GM12878 (cell line): ENCODE data around the gene ITGA11. TPM values are rescaled to one million over a fixed set of nuclear protein-coding genes. Genes with fewer than 3 reads are reported as not detected.

Source experiments
- ATAC-seq: fragments of 200-7000 bp; cut with Tn5 transposase; 3 replicates; pipeline ENCODE4 v1.9.1; 2020; ENCODE audit warnings: mild to moderate bottlenecking, moderate library complexity
- BruUV-seq: library from RNA; stranded (reverse); fragments of 400-500 nt; replicated peaks from 2 replicates; lab custom pipeline; 2021; lab: Mats Ljungman, UMichigan
- CTCF ChIA-PET: fragments of 300-600 bp; sonication (Branson Sonifier 250); formaldehyde crosslinking; extraction: SDS; loops from one replicate; lab custom pipeline; 2021; ENCODE audit warnings: inconsistent platforms; lab: Yijun Ruan, JAX
- POLR2A ChIA-PET: fragments of 350-600 bp; formaldehyde crosslinking; extraction: SDS; loops from one replicate; lab custom pipeline; 2021; ENCODE audit warnings: inconsistent platforms; lab: Charles Lee
- RAD21 ChIA-PET: fragments of 300-600 bp; sonication (Branson Sonifier 250); formaldehyde crosslinking; loops from one replicate; lab custom pipeline; 2023; ENCODE audit warnings: antibody characterized with exemption; ENCODE audit not compliant: unreplicated experiment; lab: Charles Lee
- SMC1A ChIA-PET: fragments of 300-600 bp; sonication (Branson Sonifier 250); formaldehyde crosslinking; loops from one replicate; lab custom pipeline; 2023; ENCODE audit not compliant: unreplicated experiment, uncharacterized antibody; lab: Charles Lee
- DNase-seq: peaks from one replicate; pipeline ENCODE4 v3.0.0-alpha.2; 2011; ENCODE audit warnings: low read depth, low spot score
- FAIRE-seq: peaks from 3 replicates; lab custom pipeline; 2011; peaks lifted over from hg19 to GRCh38; lab: Jason Lieb, UNC
- H2AFZ ChIP-seq: 2 replicates; pipeline ENCODE4 v1.6.0; 2011; ENCODE audit warnings: low read depth, low read length, control low read depth; ENCODE audit not compliant: control insufficient read depth
- H3K27ac ChIP-seq: 2 replicates; pipeline ENCODE4 v1.5.1; 2011; ENCODE audit warnings: control low read depth; ENCODE audit not compliant: control insufficient read depth, insufficient read depth
- H3K27me3 ChIP-seq, 2 experiments: replicated peaks in 1 of 2; 2 replicates each; pipeline versions ENCODE4 v1.6.0 to v1.6.1; 2011; ENCODE audit warnings: low read length in 1 of 2; ENCODE audit not compliant: control insufficient read depth in 2 of 2, insufficient read depth in 2 of 2
- H3K36me3 ChIP-seq, 2 experiments: 2 replicates each; pipeline ENCODE4 v1.5.1; 2011; ENCODE audit warnings: low read length in 1 of 2; ENCODE audit not compliant: control insufficient read depth in 2 of 2, insufficient read depth in 2 of 2
- H3K4me1 ChIP-seq: 2 replicates; pipeline ENCODE4 v1.6.1; 2011; ENCODE audit warnings: mild to moderate bottlenecking, low read length, moderate library complexity, mixed read lengths; ENCODE audit not compliant: control insufficient read depth, insufficient read depth
- H3K4me2 ChIP-seq: 2 replicates; pipeline ENCODE4 v1.6.0; 2011; ENCODE audit warnings: control low read depth; ENCODE audit not compliant: control insufficient read depth, insufficient read depth
- H3K4me3 ChIP-seq: fragments of 200-600 bp; sonication (generic); 2 replicates; pipeline ENCODE4 v1.5.1; 2016
- H3K79me2 ChIP-seq: 2 replicates; pipeline ENCODE4 v1.6.0; 2011; ENCODE audit warnings: low read length; ENCODE audit not compliant: control insufficient read depth, insufficient read depth
- H3K9ac ChIP-seq: 2 replicates; pipeline ENCODE4 v1.8.0; 2011; ENCODE audit warnings: low read length, control low read depth, mixed read lengths; ENCODE audit not compliant: control insufficient read depth, insufficient read depth
- H3K9me3 ChIP-seq: replicated peaks from 3 replicates; pipeline ENCODE4 v1.5.1; 2011; ENCODE audit warnings: mild to moderate bottlenecking, low read length; ENCODE audit not compliant: control insufficient read depth, insufficient read depth
- H4K20me1 ChIP-seq: 2 replicates; pipeline ENCODE4 v1.6.0; 2011; ENCODE audit not compliant: control insufficient read depth, insufficient read depth
- BCL3 ChIP-seq: IDR thresholded peaks from 2 replicates; pipeline ENCODE4 v1.6.1; 2011; ENCODE audit warnings: borderline replicate concordance, low read depth, mild to moderate bottlenecking, moderate library complexity, low read length; ENCODE audit not compliant: insufficient read depth, poor library complexity, severe bottlenecking
- HDAC2 ChIP-seq: fragments of 200-600 bp; sonication (generic); IDR thresholded peaks from 2 replicates; pipeline ENCODE4 v1.6.1; 2017
- MLLT1 ChIP-seq: fragments of 450-650 bp; IDR thresholded peaks from 2 replicates; pipeline ENCODE4 v1.6.1; 2016; ENCODE audit warnings: mild to moderate bottlenecking
- NR2C1 ChIP-seq: fragments of 450-650 bp; IDR thresholded peaks from 2 replicates; pipeline ENCODE4 v1.6.1; 2017; ENCODE audit warnings: antibody characterized with exemption, mild to moderate bottlenecking, moderate library complexity
- SMAD5 ChIP-seq: IDR thresholded peaks from 2 replicates; pipeline ENCODE4 v1.6.1; 2016; ENCODE audit warnings: antibody characterized with exemption, low read depth
- WGBS: methylation state at CpG from one replicate; pipeline ENCODE4 v1.1.6; 2016; ENCODE audit warnings: low lambda C conversion rate; ENCODE audit not compliant: insufficient replicate concordance, insufficient coverage; ENCODE audit errors: missing lambda C conversion rate; 5-methylcytosine and 5-hydroxymethylcytosine counted together
- in situ Hi-C: fragments of 300-500 bp; cut with MboI; formaldehyde crosslinking; loops from 9 replicates; pipeline ENCODE4 v1.14.3; 2018; ENCODE audit warnings: mixed read lengths
- intact Hi-C: fragments of 100-400 bp; cut with micrococcal nuclease; formaldehyde crosslinking; loops from one replicate; pipeline ENCODE4 v1.14.2; 2022; ENCODE audit not compliant: unreplicated experiment
- polyA plus RNA-seq, 11 experiments: library from polyadenylated mRNA; depleted of rRNA in 4 of 11; unstranded in 6 of 11; stranded (reverse) in 5 of 11; fragments of >200 nt; fragmentation: Nextera tagmentation in 4 of 11; fragmentation: Illumina TruSeq in 1 of 11; extraction: Ambion mirVana in 4 of 11; extraction: Trizol in 1 of 11; gene quantifications; 1 replicate in 1 of 11; 2 replicates in 10 of 11; pipeline versions ENCODE4 v1.2.1 to v1.2.3, GENCODE V29; 2011 to 2016; ENCODE audit warnings: inconsistent platforms in 2 of 11, missing spikeins in 2 of 11, low read depth in 1 of 11
- total RNA-seq, 4 experiments: library from RNA; depleted of rRNA in 3 of 4; stranded (reverse); fragments of >200 nt in 3 of 4; fragmentation: Illumina TruSeq in 1 of 4; extraction: Trizol in 1 of 4; gene quantifications; 2 replicates each; pipeline versions ENCODE4 v1.2.1 to v1.2.3, GENCODE V29; 2013 to 2021

ITGA11 gene
- total and polyA plus RNA-seq, 10 of the 15 experiments (the other 5 are each of a cell fraction or from before 2014, with no cell fraction given), result under 0.01 to 0.36 (median 0.13) TPM; not detected in 1

GRCh38 chr15:68481321-68481720, 49.4 kb upstream of the ITGA11 start:
- H3K4me3 ChIP-seq, result no peak overlapping the region
- H3K9me3 ChIP-seq, result no peaks in the 10 kb centered on the region
- H3K4me1 ChIP-seq, result no peaks in the 10 kb centered on the region
- RAD21 ChIA-PET, result no interaction called here
- POLR2A ChIA-PET, result no interaction called here
- no peak overlapping the region for H3K27ac ChIP-seq
- H2AFZ ChIP-seq, result no peak overlapping the region
- TF ChIP-seq HDAC2 (no peak), BCL3 (no peak), NR2C1 (no peak), SMAD5 (no peak), MLLT1 (no peak)
- intact Hi-C loops, result no loop called here
- no peak for ATAC-seq
- H3K4me2 ChIP-seq, result no peak overlapping the region
- DNase-seq, result no peak
- in situ Hi-C loops, result no loop called here
- H3K36me3 ChIP-seq, result no peaks in the 10 kb centered on the region
- no TSS peak for BruUV-seq
- H3K79me2 ChIP-seq, result no peaks in the 10 kb centered on the region
- WGBS, result 0% methylated on average over 3 of the region's 3 CpGs
- no peak overlapping the region for H3K9ac ChIP-seq
- H4K20me1 ChIP-seq, result no peaks in the 10 kb centered on the region
- CTCF ChIA-PET, result no interaction called here
- SMC1A ChIA-PET, result no interaction called here
- H3K27me3 ChIP-seq, result no peaks in the 10 kb centered on the region; a peak in 1 of 4 replicates
- no peak for FAIRE-seq
